ENCODE data around the gene FAM8A1. TPM values are rescaled to one million over a fixed set of nuclear protein-coding genes. Genes with fewer than 3 reads are reported as not detected.

FAM8A1 gene
- total RNA-seq, 8 experiments from 2014 or later: 13.7 to 55.7 (median 27.4) TPM

GRCh38 chr6:17648745-17649144, 48.6 kb downstream of the FAM8A1 start:
- Histone ChIP-seq H3K4me1 (replicated peaks in 1 of 2) (no peaks in the 10 kb centered on the region), H3K4me3 (no peak overlapping the region), H3K27ac (no peak overlapping the region)
- no peak for ATAC-seq (replicated peaks in 6 of 8)
- 88 to 100% (median 95%) methylated on average over 1 to 3 of the region's 3 CpGs; no CpG with 5 or more reads in 3 of the 10 experiments for WGBS, 10 experiments
- in situ Hi-C loops (cut with MboI; ENCODE audit: low pct_unique_long_range_greater_than_20kb in 2 of 9, low sequenced_read_pairs in 9 of 9, unreplicated experiment in 9 of 9): no loop called here

GRCh38 chr6:17650656-17651309, 50.7 kb downstream of the FAM8A1 start:
- Histone ChIP-seq H3K4me3 (no peak overlapping the region), H3K27ac (no peak overlapping the region), H3K4me1 (replicated peaks in 1 of 2) (no peaks in the 10 kb centered on the region)
- WGBS, 10 experiments: 78 to 100% (median 95%) methylated on average over 1 to 3 of the region's 3 CpGs; no CpG with 5 or more reads in 3 of the 10 experiments
- no peak for ATAC-seq (replicated peaks in 6 of 8)
- in situ Hi-C loops (cut with MboI; ENCODE audit: low pct_unique_long_range_greater_than_20kb in 2 of 9, low sequenced_read_pairs in 9 of 9, unreplicated experiment in 9 of 9): no loop called here

GRCh38 chr6:17653198-17653882, 53.2 kb downstream of the FAM8A1 start:
- WGBS, 10 experiments: 0 to 100% (median 67%) methylated on average over 1 to 5 of the region's 5 CpGs; no CpG with 5 or more reads in 1 of the 10 experiments
- in situ Hi-C loops (cut with MboI; ENCODE audit: low pct_unique_long_range_greater_than_20kb in 2 of 9, low sequenced_read_pairs in 9 of 9, unreplicated experiment in 9 of 9): no loop called here
- Histone ChIP-seq H3K27ac (no peak overlapping the region), H3K4me1 (replicated peaks in 1 of 2) (no peaks in the 10 kb centered on the region), H3K4me3 (no peak overlapping the region)
- ATAC-seq (replicated peaks in 6 of 8): peak in 1 of 8 experiments; percentile 22

- no peak for ATAC-seq (replicated peaks in 6 of 8)
- 100% methylated on average over 1 of the region's 1 CpG; no CpG with 5 or more reads in 8 of the 10 experiments for WGBS, 10 experiments
These were observed 56.0 kb downstream of the FAM8A1 start for GRCh38 chr6:17656092-17656491.

GRCh38 chr6:17656644-17657043, 56.5 kb downstream of the FAM8A1 start:
- H3K27ac ChIP-seq: no peak overlapping the region
- in situ Hi-C loops (cut with MboI; ENCODE audit: low pct_unique_long_range_greater_than_20kb in 2 of 9, low sequenced_read_pairs in 9 of 9, unreplicated experiment in 9 of 9): no loop called here
- 86 to 100% (median 100%) methylated on average over 1 to 2 of the region's 3 CpGs; no CpG with 5 or more reads in 1 of the 10 experiments for WGBS, 10 experiments
- no peak for ATAC-seq (replicated peaks in 6 of 8)
- H3K4me3 ChIP-seq: no peak overlapping the region
- no peaks in the 10 kb centered on the region for H3K4me1 ChIP-seq (replicated peaks in 1 of 2)

More at GRCh38 chr6:17656092-17656491, 56.0 kb downstream of the FAM8A1 start:
- no peak overlapping the region for H3K4me3 ChIP-seq
- H3K4me1 ChIP-seq (replicated peaks in 1 of 2): no peaks in the 10 kb centered on the region
- in situ Hi-C loops (cut with MboI; ENCODE audit: low pct_unique_long_range_greater_than_20kb in 2 of 9, low sequenced_read_pairs in 9 of 9, unreplicated experiment in 9 of 9): no loop called here
- no peak overlapping the region for H3K27ac ChIP-seq

Other genes starting within 250 kb of the FAM8A1 start
- gene CAP2, start 206.7 kb upstream of the FAM8A1 start, total RNA-seq: 10 to 100 TPM in 4 of 8 experiments, 1 to 10 TPM in 1, under 1 TPM in 3; 0.15 to 21.8 (median 10.7) TPM
- gene NUP153, start 106.6 kb downstream of the FAM8A1 start, total RNA-seq: 10 to 100 TPM; 24.3 to 49.1 (median 32.7) TPM

All from motor neuron (in vitro differentiated cells).